Stimulated activated CD4-positive, alpha-beta T cell treated with anti-CD3 and anti-CD28 coated beads, Interleukin-2, amount 100 ng/mL, for 4 hours (primary cell): ENCODE data around the gene DDX27.
A peak's percentile ranks its signal among the peaks of the same experiment; 100 is the strongest.

ENCODE experiments used
- DNase-seq: peaks from one replicate; pipeline ENCODE4 v3.0.0-alpha.2; 2020; ENCODE audit warnings: low read depth

DDX27 gene

DNA sequence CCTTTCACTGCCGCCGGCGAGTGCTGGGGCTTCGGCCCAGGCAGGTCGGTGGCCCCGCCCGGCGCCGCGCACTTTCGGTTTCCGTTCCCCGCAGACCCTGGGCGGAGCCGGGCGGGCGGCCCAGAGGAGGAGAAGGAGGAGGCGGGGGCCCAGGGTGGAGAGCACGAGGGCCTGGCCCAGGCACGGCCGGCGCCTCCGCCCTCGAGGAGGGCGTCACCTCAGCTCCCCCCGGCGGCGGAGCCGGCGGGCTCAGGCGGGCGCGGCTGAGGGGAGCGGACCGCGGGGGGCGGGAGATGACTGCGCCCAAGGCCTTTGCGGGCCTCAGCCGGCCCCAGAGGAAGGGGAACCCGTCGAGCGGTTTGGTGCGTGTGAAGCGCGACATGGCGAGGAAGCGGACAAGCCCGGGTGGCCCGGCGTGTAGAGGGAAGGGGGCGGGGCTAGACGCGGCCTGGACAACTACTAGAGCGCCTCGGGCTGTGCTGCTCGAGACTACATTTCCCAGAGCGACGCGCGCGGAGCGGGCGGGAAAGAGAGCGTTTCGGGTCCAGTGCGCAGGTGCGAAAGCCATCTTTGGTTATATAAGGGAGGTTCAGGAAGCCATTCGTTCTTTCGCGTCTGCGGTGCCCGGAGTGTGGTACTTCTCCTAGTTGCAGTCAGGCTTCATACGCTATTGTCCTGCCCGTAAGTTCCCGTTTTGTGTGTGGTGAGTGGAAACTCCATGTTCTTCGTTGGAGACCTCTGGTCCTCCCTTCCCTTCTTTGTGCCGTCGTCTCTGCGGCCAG lies 59.0 kb downstream of the DDX27 start, which contains the start of gene ZNFX1:
TSS of gene ZNFX1 (minus strand) at position 22 of the 782 bp plus-strand sequence. CDS start 2,218 bp downstream, outside the sequence.
- peak; percentile 97 for DNase-seq

DNA sequence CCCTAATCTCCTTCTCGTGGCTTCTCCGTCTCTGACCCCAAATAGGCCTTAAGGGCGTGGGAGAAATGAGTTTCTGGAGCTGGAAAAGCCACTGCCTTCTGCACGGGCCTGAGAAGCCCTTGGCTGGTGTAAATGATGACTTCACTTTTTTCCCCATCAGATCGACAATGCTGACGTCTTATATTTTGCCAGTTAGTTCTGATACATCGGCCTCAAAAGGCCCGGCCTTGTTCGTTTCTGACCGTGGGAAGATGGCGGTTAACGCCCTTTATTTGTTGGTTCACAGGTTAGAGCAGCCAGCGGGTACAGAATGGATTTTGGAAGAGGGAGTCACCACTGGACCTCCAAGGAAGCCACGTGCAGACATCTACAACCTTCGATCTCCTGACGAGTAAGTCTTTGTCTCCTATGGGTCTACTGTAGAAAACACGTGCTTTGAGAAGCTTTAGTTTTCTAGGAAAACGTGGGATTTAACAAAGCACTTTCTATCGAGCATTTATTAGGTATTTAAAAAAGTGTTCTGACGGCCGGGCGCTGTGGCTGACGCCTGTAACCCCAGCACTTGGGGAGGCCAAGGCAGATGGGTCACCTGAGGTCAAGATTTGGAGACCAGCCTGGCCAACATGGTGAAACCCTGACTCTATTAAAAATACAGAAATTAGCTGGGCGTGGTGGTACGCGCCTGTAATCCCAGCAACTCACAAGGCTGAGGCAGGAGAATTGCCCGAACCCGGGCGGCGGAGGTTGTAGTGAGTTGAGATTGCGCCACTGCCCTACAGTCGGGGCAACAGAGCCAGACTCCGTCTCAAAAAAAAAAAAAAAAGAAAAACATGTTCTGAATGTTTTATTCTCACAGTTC lies 59.8 kb downstream of the DDX27 start:
- DNase-seq = no peak

DNA sequence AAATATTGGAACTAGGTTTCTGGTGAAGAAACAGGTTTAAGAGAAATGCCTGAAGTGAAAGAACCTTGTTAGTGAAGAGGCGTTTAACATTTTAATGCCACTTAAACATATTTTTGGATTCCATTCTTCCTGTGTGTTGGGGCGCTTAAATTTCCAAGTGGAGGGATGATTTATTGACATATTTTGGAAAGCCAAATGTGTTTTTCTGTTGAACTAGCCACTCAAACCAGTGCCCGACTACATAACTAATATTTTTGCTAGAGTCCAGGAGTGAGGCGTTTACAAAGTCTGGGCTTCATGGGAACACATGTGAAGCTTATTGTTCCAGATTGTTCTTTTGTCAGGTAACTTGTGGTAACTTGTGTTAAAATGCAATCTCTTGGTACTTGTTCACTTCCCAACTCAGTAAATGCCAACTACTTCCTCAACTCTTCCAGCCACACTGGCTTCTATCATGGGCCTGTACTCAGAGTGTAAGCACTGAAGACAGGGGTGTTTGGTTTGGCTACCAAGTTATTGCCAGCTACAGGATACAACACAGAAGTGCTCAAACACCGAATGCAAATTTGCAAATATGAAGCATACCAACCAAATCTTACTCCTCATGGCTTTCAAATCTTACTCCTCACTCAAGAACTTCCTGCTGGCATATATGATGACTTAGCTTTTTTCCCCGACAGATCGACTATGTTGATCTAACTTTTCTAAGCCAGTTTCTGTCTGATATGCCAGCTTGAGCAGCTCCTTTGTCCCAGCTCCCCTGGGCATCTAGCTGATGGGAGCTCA lies 60.7 kb downstream of the DDX27 start:
- DNase-seq = no peak

DNA sequence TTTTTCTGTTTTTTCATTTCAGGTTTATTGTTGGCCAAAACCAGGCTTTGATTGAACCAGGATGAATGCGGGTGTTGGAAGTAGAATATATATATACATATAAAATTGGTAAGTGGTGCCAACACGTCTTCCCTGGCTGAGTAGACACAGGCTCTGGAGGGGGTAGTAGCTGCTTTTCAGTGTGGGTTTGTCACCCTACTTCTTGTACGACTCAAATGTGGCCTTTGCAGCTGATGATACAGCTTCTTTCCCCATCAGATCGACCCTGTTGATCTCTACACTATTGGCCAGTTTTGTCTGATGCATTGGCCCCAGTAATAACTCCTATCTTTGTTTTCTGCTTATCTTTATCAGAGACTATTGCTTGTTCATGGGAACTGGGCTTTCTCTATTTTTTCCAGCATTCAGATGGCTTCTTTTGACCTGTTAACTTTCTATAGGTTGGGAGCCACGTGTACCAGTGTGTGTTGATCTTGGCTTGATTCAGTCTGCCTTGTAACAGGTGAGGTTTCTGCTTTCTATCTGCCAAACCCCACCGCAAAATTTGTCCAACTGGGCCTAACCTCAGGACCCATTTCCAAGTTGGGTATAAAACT lies 61.3 kb downstream of the DDX27 start:
- DNase-seq = no peak

DNA sequence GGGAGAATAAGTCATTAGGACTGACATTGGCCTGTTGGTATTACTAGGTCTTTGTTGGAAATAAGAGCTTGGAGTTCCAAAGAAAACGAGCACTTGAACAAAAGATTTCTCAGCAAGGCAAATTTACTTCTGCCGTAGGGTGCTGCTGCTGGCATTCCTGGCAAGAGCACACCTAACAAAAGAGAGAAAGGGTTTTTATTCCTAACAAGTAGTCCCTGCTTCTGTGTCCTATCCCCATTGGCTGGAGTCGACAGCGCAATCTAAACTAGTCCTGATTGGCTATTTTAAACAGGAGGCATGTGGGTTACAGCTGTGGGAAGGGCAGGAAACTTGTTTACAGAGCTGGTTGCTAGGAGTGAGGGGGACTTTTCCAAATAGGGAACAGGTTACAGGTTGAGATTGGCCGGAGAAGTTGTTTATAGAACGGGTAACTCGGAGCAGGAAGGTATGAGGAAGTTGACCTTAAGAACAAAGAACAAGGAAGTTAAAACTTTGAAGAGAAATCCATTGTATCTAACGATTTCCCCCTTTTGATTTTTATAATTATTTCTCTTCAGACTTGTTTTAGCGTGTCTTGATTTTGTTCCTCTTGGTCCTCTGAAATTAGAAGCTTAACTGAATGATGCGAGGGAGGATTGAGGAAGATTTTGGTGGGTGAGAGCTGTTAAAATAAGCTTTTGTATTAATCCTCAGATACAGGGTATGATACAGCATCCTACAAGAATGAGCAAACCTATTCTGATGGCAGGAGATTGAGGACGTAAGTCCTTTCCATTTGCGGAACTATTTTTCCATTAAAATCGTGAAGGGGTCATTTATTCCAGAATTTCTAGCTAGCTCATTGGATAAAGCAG lies 62.1 kb downstream of the DDX27 start:
- DNase-seq = no peak

DNA sequence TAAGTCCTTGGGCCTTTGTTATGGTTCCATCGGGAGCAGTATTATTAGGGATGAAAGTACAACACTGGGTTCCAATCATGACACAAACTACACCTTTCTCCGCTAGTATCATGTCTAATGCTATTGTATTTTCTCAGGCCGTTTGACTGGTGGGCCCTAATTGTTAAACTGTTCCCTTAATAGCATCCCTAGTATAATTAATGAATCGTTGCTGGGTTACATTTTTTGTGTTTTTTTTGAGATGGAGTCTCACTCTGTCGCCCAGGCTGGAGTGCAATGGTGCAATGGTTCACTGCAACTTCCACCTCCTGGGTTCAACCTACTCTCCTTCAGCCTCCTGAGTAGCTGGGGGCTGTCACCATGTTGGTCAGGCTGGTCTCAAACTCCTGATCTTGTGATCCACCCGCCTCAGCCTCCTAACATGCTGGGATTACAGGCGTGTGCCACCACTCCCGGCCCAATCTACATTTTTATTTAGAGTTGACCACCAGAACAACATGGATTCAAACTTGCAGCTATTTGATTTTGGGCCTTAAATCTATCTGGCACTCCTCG lies 62.8 kb downstream of the DDX27 start:
- no peak for DNase-seq

DNA sequence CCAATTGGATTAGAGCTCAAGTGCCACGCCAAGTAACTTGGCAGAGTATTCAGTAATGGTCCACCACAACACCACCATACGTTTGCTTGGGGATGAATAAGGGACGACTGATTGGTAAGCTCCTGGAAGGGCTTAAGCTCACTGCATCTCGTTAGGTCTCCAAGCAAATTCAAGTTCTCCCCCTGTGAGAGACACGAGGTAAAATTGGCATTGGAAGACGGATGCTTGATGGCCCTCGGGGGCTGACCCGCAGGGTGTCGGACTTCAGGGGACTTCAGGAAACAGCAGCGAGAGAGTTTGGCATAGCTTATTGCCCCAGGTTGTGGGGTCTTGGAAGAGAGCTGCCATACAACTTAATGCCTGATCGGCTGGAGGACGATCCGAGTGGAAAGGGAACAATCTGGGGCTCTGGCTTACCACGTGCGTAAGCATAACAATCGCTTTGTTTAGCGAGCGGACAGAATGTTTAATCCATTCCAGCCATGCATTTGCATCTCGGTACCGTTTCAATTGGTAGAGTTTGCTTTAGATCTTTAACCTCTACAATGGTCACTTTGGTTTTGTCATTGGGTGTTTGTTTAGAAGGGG lies 63.5 kb downstream of the DDX27 start:
- DNase-seq = no peak

DNA sequence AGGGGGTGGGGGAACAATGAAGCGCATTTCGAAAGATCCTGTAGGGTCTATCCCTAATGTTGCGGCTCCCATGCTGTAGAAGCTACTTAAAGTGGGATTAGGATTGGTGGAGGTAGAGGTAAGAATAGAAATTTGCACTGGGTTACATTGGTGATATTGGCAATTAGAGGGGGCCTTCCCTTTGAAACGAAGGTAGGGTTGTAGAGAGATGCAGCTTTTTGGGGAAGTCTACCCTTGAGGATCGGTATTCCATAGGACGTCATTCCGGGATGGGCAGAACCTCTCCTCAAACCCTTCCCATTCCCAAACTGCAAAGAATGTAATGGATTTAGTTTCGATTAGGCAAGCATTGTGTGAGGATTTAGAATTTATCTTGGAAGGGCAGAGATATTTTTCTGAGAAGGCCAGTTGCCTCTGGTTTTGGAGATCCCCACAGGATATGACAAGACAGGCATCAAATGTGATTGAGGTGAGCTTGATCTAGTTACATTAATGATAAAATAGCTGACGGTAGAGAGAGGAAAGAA lies 64.0 kb downstream of the DDX27 start:
- DNase-seq = no peak

DNA sequence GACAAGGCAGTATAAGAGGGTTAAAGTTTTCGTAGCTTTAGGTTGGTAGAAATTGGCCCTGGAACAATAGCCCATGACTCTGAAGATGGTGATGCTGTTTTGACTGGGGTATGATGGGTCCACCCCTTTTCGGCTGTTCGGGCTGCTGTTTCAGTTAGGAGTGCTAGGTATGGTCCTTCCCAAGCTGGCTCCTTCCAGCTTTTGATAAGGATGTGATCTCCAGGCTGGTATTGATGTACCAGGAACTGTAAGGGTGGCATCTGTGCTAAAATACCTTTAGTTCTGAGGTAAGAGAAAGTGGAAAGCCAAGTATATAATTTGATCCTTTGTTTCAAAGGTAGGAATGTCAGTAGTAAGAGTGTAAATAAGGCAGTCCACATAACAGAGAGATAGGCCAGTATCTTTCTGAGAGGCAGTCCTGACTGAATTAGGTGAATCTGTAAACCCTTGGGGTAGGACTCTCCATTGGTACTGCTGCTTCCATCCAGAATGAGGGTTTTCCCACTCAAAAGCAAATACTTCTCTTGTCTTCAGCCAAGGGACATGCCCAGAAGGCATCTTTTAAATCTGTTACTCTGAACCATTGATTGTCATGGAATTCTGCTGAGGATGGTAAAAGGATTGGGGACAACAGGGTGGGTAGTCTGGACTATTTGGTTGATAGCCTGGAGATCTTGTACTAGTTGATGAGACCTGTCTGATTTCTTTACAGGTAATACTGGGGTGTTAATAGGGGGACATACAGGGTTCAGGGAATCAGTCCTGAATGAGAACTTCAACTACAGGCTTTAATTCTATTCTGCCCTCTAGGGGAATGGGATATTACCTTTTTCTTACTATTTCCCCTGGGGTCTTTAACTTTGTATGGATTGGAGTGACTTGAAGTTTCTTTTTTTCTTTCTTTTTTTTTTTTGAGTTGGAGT lies 64.7 kb downstream of the DDX27 start:
- DNase-seq = no peak

DNA sequence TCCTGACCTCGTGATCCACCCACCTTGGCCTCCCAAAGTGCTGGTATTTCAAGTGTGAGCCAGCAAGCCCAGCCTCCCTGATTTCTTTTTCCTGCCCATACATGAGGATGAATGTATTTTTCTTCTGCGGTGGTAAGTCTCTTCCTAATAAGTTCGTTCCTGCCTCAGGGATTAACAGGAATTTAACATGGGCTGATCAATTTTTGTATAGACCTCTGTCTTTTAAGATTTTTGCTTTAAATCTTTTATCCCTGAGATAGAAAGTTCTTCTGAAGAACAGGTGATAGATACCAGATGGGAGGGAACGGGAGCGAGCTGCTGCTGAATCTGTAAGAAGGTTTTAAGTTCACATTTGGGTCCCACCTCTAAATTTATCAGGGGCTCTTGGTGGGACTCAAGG lies 65.6 kb downstream of the DDX27 start:
- DNase-seq = no peak

DNA sequence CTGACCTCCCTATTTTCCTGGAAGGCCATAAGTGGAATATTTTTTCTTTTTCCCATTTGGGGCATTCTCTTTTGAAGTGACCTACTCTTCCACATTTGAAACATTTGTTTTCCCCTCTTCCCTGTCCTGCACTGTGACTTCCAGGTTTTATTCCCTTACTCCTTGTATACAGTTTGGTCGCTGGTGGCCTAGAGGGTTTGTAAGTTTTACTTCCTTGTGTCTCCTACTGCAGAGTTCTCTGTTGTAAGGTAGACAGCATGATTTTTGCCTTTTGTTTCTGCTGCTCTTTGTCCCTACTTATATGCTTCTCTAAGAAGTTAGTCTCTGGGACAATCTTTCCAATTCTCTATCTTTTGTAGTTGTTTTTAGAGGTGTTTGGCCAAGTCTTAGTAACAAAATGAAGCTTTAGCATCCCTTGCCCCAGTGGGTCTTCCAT lies 66.0 kb downstream of the DDX27 start:
- no peak for DNase-seq

DNA sequence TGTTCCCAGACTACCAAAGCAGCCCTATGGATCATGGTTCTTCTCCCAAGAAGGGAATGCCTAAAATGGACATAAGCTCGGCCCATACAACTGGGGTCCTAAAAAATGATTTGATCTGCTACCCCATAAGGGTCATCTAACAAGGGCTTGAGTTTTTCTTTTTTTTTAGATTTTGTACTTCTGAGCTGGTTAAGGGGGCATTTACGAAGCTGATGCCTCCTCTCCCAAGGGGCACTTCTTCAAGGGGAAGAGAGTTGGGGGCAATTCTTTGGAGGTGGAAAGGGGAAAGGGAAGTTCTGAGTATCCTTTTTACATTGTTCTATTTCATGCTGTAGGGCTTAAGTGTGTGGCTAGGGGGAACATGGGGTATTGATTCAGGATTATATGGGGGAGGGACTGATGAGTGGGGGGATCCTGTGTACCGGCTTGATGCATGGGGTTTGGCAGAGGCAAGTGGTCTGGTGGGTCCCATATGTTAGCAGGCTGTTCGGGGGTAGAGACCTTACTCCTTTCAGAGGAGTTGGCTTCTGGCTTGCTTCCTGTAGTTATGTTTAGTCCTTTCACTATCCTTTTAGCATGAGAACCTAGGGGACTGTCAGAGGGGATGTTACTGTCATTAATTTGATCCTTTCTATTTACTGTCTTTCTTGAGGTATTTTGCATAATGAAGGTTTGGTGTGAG lies 66.7 kb downstream of the DDX27 start:
- DNase-seq = no peak

DNA sequence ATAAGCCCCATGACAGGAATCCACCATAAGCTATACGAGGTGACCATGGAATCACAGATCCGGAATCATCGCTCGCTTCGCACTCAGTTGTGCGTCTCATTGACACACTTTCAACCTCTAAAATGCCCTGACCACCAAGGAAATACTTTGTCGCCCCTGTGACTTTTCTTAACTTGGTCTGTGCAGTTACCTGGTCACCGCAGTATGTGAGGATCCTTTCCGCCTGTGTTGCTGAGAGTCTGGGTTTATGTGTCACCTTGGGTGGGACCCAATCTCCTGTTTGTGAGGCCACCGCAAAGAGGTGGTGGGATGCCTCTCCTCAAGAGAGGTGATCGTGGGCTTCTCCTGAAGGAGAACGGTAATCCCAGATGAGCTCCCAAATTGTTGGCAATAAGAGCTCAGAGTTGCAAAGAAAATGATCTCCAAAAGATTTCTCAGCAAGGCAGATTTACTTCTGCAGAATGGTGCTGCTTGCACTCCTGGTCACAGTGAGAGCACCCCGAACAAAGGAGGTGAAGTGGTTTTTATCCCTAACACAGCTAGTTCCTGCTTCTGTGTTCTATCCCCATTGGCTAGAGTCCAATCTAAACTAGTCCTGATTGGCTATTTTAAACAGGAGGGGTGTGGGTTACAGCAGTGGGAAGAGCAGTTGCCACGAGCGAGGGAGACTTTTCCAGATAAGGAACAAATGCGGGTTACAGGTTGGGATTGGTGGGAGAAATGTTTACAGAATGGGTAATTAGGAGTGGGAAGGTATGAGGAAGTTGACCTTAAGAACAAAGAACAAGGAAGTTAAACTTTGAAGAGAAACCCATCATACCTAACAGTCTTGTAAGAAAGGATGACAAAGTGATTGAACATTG lies 67.7 kb downstream of the DDX27 start:
- DNase-seq = no peak

DNA sequence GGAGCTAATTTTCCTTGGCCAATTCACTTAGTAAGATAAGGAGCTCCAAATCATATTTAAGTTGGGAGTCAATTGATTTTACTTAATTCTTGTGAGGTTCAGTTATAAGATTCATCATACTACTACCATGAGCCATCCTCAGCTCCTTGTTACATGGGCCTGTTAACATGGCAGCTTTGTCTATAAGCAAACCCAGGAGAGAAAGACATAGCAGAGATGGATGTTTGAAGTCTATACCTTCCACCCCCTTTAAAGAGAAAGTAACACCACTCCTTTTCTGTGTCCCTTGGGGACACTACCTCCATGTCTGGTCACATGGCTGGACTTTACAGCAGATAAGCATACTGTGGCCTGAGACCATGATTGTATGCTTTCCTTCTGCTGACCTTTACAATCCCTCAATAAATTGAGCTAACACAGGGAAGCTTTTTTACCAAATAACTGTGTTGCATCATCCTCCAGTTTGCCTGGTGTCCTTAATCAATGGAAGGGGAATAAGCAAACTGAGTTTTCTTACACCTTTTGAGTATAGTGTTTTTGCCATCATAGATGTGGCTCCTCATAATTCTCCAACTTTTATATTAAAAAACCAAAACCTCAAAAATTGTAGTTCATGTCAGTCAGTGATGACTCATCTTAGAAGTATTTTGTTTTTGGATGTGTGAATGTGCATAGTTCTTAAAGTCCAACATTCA lies 68.5 kb downstream of the DDX27 start:
- DNase-seq = no peak

DNA sequence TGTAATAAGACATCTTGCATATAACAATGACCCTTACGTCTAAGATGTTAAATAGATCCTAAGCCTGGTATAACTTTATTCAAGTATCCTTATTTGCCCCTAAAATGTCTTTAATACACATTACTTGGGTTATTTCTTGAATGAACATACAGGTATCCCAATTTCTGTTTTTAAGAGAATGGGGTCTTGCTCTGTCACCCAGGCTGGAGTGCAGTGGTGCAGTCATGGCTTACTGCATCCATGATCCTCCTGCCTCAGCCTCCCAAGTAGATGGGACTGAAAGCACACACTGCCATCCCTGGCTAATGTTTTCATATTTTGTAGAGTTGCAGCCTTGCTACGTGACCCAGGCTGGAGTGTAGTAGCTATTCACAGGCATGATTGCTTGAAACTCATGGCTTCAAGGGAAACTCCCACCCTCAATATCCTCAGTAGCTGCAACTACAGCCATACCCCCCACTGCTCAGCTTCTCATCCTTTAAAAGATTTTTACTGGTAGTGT lies 69.1 kb downstream of the DDX27 start:
- no peak for DNase-seq
